HepG2 (cell line): ENCODE measurements around the gene ABCF1. TPM values are rescaled to one million over a fixed set of nuclear protein-coding genes. Genes with fewer than 3 reads are reported as not detected.

ENCODE experiments used
- CC2D1A ChIP-seq: sonication (generic); formaldehyde crosslinking; IDR thresholded peaks from 2 replicates; pipeline ENCODE4 v1.8.1; 2023; ENCODE audit warnings: mild to moderate bottlenecking, missing genetic modification reagents
- EED ChIP-seq: sonication (generic); formaldehyde crosslinking; IDR thresholded peaks from 2 replicates; pipeline ENCODE4 v1.5.0; 2020; ENCODE audit warnings: mild to moderate bottlenecking, missing genetic modification reagents
- HOXA9 ChIP-seq: sonication (generic); formaldehyde crosslinking; IDR thresholded peaks from 2 replicates; pipeline ENCODE4 v1.8.1; 2022; ENCODE audit warnings: missing genetic modification reagents, mild to moderate bottlenecking, moderate library complexity, borderline replicate concordance
- MIER3 ChIP-seq: IDR thresholded peaks from 2 replicates; pipeline ENCODE4 v1.6.1; 2016; ENCODE audit warnings: missing compliant biosample characterization, borderline replicate concordance
- NFYB ChIP-seq: sonication (generic); formaldehyde crosslinking; IDR thresholded peaks from 2 replicates; pipeline ENCODE4 v1.4.0; 2020; ENCODE audit warnings: missing genetic modification reagents
- PHF5A ChIP-seq: IDR thresholded peaks from one replicate; pipeline ENCODE4 v1.6.1; 2018; ENCODE audit warnings: low read depth, missing genetic modification reagents; ENCODE audit not compliant: unreplicated experiment
- POLR2AphosphoS2 ChIP-seq: IDR thresholded peaks from 2 replicates; pipeline ENCODE4 v1.6.1; 2011; ENCODE audit warnings: low read depth, low read length, improper control_type of control experiment
- PRMT3 ChIP-seq: sonication (generic); formaldehyde crosslinking; IDR thresholded peaks from 2 replicates; pipeline ENCODE4 v1.8.1; 2022; ENCODE audit warnings: low read depth, mild to moderate bottlenecking, moderate library complexity, missing genetic modification reagents, borderline replicate concordance
- RFXAP ChIP-seq: sonication (generic); formaldehyde crosslinking; IDR thresholded peaks from 2 replicates; pipeline ENCODE4 v1.4.0; 2020; ENCODE audit warnings: missing genetic modification reagents, borderline replicate concordance
- SKI ChIP-seq: fragments of 450-650 bp; IDR thresholded peaks from one replicate; pipeline ENCODE4 v1.6.1; 2018; ENCODE audit warnings: mild to moderate bottlenecking; ENCODE audit not compliant: partially characterized antibody
- U2AF2 ChIP-seq: fragments of 200-400 bp; formaldehyde crosslinking; IDR thresholded peaks from 2 replicates; pipeline ENCODE4 v1.6.1; 2017; ENCODE audit warnings: low read depth, mild to moderate bottlenecking, low read length
- ZFYVE20 ChIP-seq: sonication (generic); formaldehyde crosslinking; IDR thresholded peaks from 2 replicates; pipeline ENCODE4 v1.8.0; 2023; ENCODE audit warnings: low read depth, mild to moderate bottlenecking, moderate library complexity, missing genetic modification reagents, borderline replicate concordance
- ZMAT3 ChIP-seq: sonication (generic); formaldehyde crosslinking; conservative IDR thresholded peaks from 2 replicates; pipeline ENCODE4 v1.7.0; 2021; ENCODE audit warnings: missing genetic modification reagents
- ZNF431 ChIP-seq: sonication (generic); formaldehyde crosslinking; IDR thresholded peaks from 2 replicates; pipeline ENCODE4 v1.9.0; 2022; ENCODE audit warnings: missing genetic modification reagents, low read depth, mild to moderate bottlenecking, borderline replicate concordance
- ZNF678 ChIP-seq: sonication (generic); formaldehyde crosslinking; IDR thresholded peaks from 2 replicates; pipeline ENCODE4 v1.4.0; 2020; ENCODE audit warnings: mild to moderate bottlenecking, missing genetic modification reagents
- ZSCAN21 ChIP-seq: sonication (generic); formaldehyde crosslinking; IDR thresholded peaks from 2 replicates; pipeline ENCODE4 v1.8.0; 2022; ENCODE audit warnings: mild to moderate bottlenecking, missing genetic modification reagents, moderate library complexity, borderline replicate concordance
- ZSCAN9 ChIP-seq: IDR thresholded peaks from 2 replicates; pipeline ENCODE4 v1.6.1; 2016; ENCODE audit warnings: borderline replicate concordance
- polyA plus RNA-seq, 8 experiments: library from polyadenylated mRNA; depleted of rRNA in 3 of 8; stranded (reverse) in 7 of 8; unstranded in 1 of 8; fragments of >200 nt; fragmentation: Illumina TruSeq in 4 of 8; extraction: Trizol in 4 of 8; gene quantifications; 2 replicates each; pipeline versions ENCODE4 v1.2.1 to v1.2.3, GENCODE V29; 2011 to 2016; ENCODE audit warnings: low read depth in 4 of 8, missing spikeins in 1 of 8, mixed read lengths in 1 of 8; ENCODE audit not compliant: insufficient read depth in 1 of 8
- total RNA-seq, 5 experiments: library from RNA; depleted of rRNA; stranded (reverse); fragments of >200 nt; fragmentation: Illumina TruSeq; extraction: Trizol; gene quantifications; 2 replicates each; pipeline ENCODE4 v1.2.3, GENCODE V29; 2016; ENCODE audit warnings: low read depth in 1 of 5
- TF ChIP-seq, protein P1 (sequence below): sonication (generic); formaldehyde crosslinking; IDR thresholded peaks from 2 replicates; pipeline ENCODE4 v1.4.0; 2020; ENCODE audit warnings: mild to moderate bottlenecking, missing genetic modification reagents, borderline replicate concordance
- TF ChIP-seq, protein P2 (sequence below): sonication (generic); formaldehyde crosslinking; IDR thresholded peaks from 2 replicates; pipeline ENCODE4 v1.4.0; 2020; ENCODE audit warnings: missing genetic modification reagents
- TF ChIP-seq, protein P3 (sequence below): sonication (generic); formaldehyde crosslinking; IDR thresholded peaks from 2 replicates; pipeline ENCODE4 v1.4.0; 2020; ENCODE audit warnings: missing genetic modification reagents
- TF ChIP-seq, protein P4 (sequence below): sonication (generic); formaldehyde crosslinking; IDR thresholded peaks from 2 replicates; pipeline ENCODE4 v1.4.0; 2020; ENCODE audit warnings: missing genetic modification reagents
- TF ChIP-seq, protein P5 (sequence below): sonication (generic); formaldehyde crosslinking; IDR thresholded peaks from 2 replicates; pipeline ENCODE4 v1.4.0; 2020; ENCODE audit warnings: missing genetic modification reagents

ABCF1 gene
- total and polyA plus RNA-seq, 2 of the 13 experiments (the other 11 are each of a cell fraction or from before 2014, with no cell fraction given) = 25.4 to 98.9 TPM

DNA sequence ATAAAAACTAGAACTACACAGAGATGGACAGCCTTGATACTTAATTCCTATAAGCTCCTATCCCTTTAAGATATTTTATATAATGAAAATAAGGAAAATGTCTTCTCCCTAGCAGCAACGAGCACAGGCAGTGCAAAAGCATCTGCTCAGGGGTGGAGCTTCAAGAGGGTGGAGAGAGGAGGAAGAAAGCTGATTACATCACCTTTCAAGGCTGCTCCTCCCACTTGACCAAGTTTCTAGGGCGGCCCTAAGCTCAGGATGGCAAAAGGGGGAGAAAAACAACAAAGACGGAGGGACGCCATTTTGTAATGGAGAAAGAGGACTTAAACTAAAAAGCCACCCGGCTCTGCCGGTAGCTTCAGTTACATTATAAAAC is 43.6 kb downstream of the ABCF1 start (continued):
- no peak for TF ChIP-seq ZMAT3 (CRISPR knock-in tag)
- peak; percentile 95; the same call in 1 of the 2 replicates for TF ChIP-seq POLR2AphosphoS2
- TF ChIP-seq, protein P1, sequence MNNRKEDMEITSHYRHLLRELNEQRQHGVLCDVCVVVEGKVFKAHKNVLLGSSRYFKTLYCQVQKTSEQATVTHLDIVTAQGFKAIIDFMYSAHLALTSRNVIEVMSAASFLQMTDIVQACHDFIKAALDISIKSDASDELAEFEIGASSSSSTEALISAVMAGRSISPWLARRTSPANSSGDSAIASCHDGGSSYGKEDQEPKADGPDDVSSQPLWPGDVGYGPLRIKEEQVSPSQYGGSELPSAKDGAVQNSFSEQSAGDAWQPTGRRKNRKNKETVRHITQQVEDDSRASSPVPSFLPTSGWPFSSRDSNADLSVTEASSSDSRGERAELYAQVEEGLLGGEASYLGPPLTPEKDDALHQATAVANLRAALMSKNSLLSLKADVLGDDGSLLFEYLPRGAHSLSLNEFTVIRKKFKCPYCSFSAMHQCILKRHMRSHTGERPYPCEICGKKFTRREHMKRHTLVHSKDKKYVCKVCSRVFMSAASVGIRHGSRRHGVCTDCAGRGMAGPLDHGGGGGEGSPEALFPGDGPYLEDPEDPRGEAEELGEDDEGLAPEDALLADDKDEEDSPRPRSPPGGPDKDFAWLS (CRISPR knock-in tag) = no peak
- 0 out of 2 replicates have a peak, but pooled peaks have one; percentile 48 for TF ChIP-seq ZSCAN9
- TF ChIP-seq CC2D1A = no peak
- no peak for TF ChIP-seq ZFYVE20
- no peak for TF ChIP-seq PHF5A (CRISPR knock-in tag)
- TF ChIP-seq, protein P2, sequence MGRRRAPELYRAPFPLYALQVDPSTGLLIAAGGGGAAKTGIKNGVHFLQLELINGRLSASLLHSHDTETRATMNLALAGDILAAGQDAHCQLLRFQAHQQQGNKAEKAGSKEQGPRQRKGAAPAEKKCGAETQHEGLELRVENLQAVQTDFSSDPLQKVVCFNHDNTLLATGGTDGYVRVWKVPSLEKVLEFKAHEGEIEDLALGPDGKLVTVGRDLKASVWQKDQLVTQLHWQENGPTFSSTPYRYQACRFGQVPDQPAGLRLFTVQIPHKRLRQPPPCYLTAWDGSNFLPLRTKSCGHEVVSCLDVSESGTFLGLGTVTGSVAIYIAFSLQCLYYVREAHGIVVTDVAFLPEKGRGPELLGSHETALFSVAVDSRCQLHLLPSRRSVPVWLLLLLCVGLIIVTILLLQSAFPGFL (CRISPR knock-in tag) = no peak
- no peak for TF ChIP-seq ZNF678 (CRISPR knock-in tag)
- TF ChIP-seq RFXAP (CRISPR knock-in tag) = no peak
- no peak; the same call in 1 of the 2 replicates for TF ChIP-seq PRMT3 (CRISPR knock-in tag)
- TF ChIP-seq, protein P3, sequence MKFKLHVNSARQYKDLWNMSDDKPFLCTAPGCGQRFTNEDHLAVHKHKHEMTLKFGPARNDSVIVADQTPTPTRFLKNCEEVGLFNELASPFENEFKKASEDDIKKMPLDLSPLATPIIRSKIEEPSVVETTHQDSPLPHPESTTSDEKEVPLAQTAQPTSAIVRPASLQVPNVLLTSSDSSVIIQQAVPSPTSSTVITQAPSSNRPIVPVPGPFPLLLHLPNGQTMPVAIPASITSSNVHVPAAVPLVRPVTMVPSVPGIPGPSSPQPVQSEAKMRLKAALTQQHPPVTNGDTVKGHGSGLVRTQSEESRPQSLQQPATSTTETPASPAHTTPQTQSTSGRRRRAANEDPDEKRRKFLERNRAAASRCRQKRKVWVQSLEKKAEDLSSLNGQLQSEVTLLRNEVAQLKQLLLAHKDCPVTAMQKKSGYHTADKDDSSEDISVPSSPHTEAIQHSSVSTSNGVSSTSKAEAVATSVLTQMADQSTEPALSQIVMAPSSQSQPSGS (CRISPR knock-in tag) = peak; percentile 97
- no peak for TF ChIP-seq SKI
- TF ChIP-seq, protein P4, sequence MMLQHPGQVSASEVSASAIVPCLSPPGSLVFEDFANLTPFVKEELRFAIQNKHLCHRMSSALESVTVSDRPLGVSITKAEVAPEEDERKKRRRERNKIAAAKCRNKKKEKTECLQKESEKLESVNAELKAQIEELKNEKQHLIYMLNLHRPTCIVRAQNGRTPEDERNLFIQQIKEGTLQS = peak; percentile 68; the same call in 1 of the 2 replicates
- no peak for TF ChIP-seq NFYB
- no peak for TF ChIP-seq HOXA9
- TF ChIP-seq EED = no peak
- TF ChIP-seq, protein P5, sequence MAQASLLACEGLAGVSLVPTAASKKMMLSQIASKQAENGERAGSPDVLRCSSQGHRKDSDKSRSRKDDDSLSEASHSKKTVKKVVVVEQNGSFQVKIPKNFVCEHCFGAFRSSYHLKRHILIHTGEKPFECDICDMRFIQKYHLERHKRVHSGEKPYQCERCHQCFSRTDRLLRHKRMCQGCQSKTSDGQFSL = no peak
- TF ChIP-seq MIER3 (CRISPR knock-in tag) = peak; percentile 83; the same call in 1 of the 2 replicates
- no peak for TF ChIP-seq U2AF2
- TF ChIP-seq ZNF431 (CRISPR knock-in tag) = peak; percentile 21; the same call in 1 of the 2 replicates
- TF ChIP-seq ZSCAN21 (CRISPR knock-in tag) = no peak; the same call in 1 of the 2 replicates
